SJCRH30 (cell line): ENCODE measurements around the gene B4GALT6. TPM values are rescaled to one million over a fixed set of nuclear protein-coding genes. Genes with fewer than 3 reads are reported as not detected.

ENCODE experiments used
- DNase-seq, 2 experiments: peaks; one replicate each; pipeline ENCODE4 v3.0.0-alpha.2; 2015 to 2020
- H3K27ac ChIP-seq: fragments of 250-450 bp; sonication (Bioruptor Pico); 2 replicates; pipeline ENCODE4 v1.5.1; 2020; ENCODE audit warnings: mild to moderate bottlenecking, moderate library complexity
- H3K27me3 ChIP-seq: fragments of 250-450 bp; sonication (Bioruptor Pico); 2 replicates; pipeline ENCODE4 v1.5.1; 2020; ENCODE audit warnings: mild to moderate bottlenecking, moderate library complexity
- H3K36me3 ChIP-seq: fragments of 250-450 bp; sonication (Bioruptor Pico); 2 replicates; pipeline ENCODE4 v1.5.1; 2020; ENCODE audit warnings: mild to moderate bottlenecking, moderate library complexity
- H3K4me1 ChIP-seq: fragments of 250-450 bp; sonication (Bioruptor Pico); 2 replicates; pipeline ENCODE4 v1.5.1; 2020; ENCODE audit warnings: mild to moderate bottlenecking, moderate library complexity
- H3K4me3 ChIP-seq: fragments of 250-450 bp; sonication (Bioruptor Pico); 2 replicates; pipeline ENCODE4 v1.5.1; 2020; ENCODE audit warnings: mild to moderate bottlenecking, moderate library complexity
- H3K9me3 ChIP-seq: fragments of 250-450 bp; sonication (Bioruptor Pico); replicated peaks from 2 replicates; pipeline ENCODE4 v1.5.1; 2020; ENCODE audit warnings: mild to moderate bottlenecking, moderate library complexity
- total RNA-seq: library from RNA; depleted of rRNA; stranded (reverse); fragments of >200 nt; shearing (Covaris generic); gene quantifications from 2 replicates; pipeline ENCODE4 v1.2.3, GENCODE V29; 2014

Gene B4GALT6
- total RNA-seq, 1 experiment from 2014 or later: 1.6 TPM

- Histone ChIP-seq H3K27ac (no peak overlapping the region), H3K4me3 (no peak overlapping the region), H3K27me3 (no peaks in the 10 kb centered on the region), H3K9me3 (no peaks in the 10 kb centered on the region), H3K4me1 (no peaks in the 10 kb centered on the region), H3K36me3 (no peaks in the 10 kb centered on the region)
- no peak for DNase-seq
These were observed 4.5 kb downstream of the B4GALT6 start for GRCh38 chr18:31679791-31680432.

DNA sequence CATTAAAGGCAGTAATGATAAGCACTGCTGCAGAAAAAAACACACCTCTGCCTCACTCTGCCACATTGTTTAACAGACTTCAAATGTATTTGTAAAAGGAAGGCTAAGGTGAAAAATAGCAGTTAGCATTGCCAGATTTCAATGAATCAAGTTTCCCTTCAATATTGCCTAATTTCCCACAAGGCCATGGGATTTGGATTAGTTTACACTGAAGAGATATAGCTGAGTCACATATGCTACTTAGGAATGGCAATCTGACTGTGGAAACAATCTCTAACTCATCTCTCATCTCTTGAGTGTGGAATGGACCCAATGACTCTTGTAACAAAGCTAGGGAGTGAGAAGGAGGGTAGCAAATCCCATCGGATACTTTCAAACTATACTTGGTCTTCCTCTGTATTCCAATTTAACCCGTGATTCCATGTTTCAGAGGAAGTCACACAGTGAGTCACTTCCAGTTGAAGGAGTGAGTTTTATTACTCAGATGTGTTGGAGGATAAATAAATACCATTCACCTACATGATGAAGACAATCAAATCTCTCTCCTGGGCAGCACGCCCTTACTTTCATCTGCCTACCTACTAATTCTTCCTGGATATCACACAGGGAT is 5.1 kb downstream of the B4GALT6 start:
- Histone ChIP-seq H3K4me3 (no peak overlapping the region), H3K27me3 (no peaks in the 10 kb centered on the region), H3K9me3 (no peaks in the 10 kb centered on the region), H3K4me1 (no peaks in the 10 kb centered on the region), H3K27ac (no peak overlapping the region), H3K36me3 (no peaks in the 10 kb centered on the region)
- no peak for DNase-seq

DNA sequence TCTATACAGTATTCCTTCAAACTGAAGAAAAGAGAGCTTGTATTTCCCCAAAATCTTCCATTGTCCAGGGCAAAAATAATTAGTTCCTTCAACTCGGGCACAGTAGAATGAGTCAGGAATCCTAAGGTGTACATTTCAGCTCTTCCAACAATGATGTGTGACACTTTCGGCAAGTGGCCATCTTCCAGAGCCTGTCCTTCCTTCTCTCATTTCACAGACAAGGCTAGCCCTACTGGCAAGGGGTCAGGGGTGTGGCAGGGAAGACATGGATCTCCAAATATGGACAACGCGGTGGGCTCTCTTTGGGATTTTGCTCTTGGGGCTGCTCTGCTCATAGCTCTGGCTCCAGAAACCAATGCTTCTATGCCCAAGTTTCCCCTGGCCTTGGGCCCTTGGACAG is 6.0 kb downstream of the B4GALT6 start:
- no peak for DNase-seq
- Histone ChIP-seq H3K9me3 (no peaks in the 10 kb centered on the region), H3K36me3 (no peaks in the 10 kb centered on the region), H3K4me1 (no peaks in the 10 kb centered on the region), H3K27ac (no peak overlapping the region), H3K27me3 (no peaks in the 10 kb centered on the region), H3K4me3 (no peak overlapping the region)

DNA sequence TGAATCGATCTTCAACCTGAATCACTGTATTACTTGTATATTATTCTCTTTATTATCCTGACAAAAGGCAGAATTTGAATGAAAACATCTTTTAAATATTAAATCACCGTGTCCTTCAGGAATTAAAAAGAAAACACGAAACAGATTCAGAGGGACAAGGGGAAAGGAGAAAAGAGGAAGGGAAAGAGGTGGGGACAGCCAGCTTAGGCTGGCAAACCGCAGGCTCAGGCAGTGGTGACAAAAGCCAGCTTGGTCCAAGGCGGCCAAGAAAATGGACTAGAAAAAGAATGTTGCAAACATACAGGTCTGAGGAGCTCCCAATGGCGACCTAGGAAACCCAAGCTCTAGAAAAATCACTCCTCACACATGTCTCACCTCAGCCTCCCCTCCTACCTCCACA is 6.8 kb downstream of the B4GALT6 start:
- DNase-seq: no peak
- Histone ChIP-seq H3K4me3 (no peak overlapping the region), H3K36me3 (no peaks in the 10 kb centered on the region), H3K9me3 (no peaks in the 10 kb centered on the region), H3K4me1 (no peaks in the 10 kb centered on the region), H3K27me3 (no peaks in the 10 kb centered on the region), H3K27ac (no peak overlapping the region)

DNA sequence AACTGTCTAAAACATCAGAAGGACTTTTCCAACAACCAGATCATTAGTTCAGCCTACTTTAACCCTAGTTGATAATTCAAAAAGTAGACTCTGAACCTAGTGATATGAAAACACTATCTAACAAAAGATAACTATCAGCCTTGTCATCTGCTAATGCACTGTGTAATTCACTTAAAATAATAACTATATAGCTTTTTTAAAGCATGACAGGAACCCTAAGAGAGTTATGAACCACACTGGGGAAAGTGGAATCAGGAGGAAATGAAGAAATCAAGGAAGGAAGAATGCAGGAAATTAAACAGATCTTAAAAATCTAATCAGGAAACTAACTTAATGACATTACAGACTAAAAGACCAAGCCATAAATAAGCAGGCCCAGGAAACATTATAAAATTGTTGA is 9.0 kb downstream of the B4GALT6 start:
- H3K4me3 ChIP-seq: no peak overlapping the region
- H3K36me3 ChIP-seq: no peaks in the 10 kb centered on the region
- H3K4me1 ChIP-seq: no peaks in the 10 kb centered on the region
- H3K27me3 ChIP-seq: no peaks in the 10 kb centered on the region
- no peak overlapping the region for H3K27ac ChIP-seq
- no peaks in the 10 kb centered on the region for H3K9me3 ChIP-seq
- DNase-seq: no peak

- Histone ChIP-seq H3K4me3 (no peak overlapping the region), H3K4me1 (no peaks in the 10 kb centered on the region), H3K27me3 (no peaks in the 10 kb centered on the region), H3K9me3 (no peaks in the 10 kb centered on the region), H3K36me3 (no peaks in the 10 kb centered on the region), H3K27ac (no peak overlapping the region)
- no peak for DNase-seq
These were observed 11.7 kb downstream of the B4GALT6 start for GRCh38 chr18:31672628-31673135.

DNA sequence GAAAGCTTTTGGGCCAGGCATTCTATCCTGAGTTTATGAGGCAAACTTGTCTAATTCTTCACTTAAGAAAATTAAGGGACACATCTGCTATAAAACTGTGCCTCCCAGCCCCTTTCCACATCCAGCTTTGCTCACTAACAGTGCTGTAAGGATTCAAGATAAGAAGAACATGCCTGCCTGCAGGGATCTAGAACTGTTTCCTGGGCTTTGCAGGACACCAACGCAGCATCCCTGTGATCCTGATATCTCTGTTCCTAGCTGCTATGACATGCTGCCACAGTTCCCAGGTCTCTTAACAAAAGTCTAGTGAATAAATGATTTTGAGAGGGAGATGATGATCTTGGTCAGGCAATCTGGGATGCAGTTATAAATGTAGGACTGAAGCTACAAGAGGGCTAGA is 12.4 kb downstream of the B4GALT6 start:
- Histone ChIP-seq H3K36me3 (no peaks in the 10 kb centered on the region), H3K4me1 (no peaks in the 10 kb centered on the region), H3K9me3 (no peaks in the 10 kb centered on the region), H3K27ac (no peak overlapping the region), H3K27me3 (no peaks in the 10 kb centered on the region), H3K4me3 (no peak overlapping the region)
- DNase-seq: no peak

GRCh38 chr18:31669541-31669940 is 14.8 kb downstream of the B4GALT6 start:
- Histone ChIP-seq H3K27ac (no peak overlapping the region), H3K36me3 (no peaks in the 10 kb centered on the region), H3K27me3 (no peaks in the 10 kb centered on the region), H3K4me1 (no peaks in the 10 kb centered on the region), H3K9me3 (no peaks in the 10 kb centered on the region), H3K4me3 (no peak overlapping the region)
- no peak for DNase-seq

DNA sequence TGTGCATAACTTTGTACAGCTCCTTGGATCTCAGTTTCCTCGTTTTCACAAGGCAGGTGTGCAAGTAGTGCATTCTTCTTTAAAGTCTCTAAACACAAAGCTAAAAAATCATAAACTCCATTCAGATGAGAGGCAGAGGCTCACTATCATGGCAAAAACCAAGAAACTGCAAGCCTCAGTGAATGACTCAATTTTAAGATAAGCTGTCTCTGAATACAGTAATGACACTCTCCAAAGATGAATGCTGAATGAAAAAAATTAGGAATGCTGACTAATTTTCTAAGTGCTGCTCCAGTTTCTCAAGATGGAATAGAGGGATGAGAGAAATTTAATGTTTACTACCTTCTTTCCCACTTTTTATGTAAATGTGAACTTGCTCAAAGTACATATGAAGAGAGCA is 17.2 kb downstream of the B4GALT6 start:
- no peaks in the 10 kb centered on the region for H3K27me3 ChIP-seq
- H3K4me1 ChIP-seq: no peaks in the 10 kb centered on the region
- H3K27ac ChIP-seq: no peak overlapping the region
- no peak overlapping the region for H3K4me3 ChIP-seq
- H3K36me3 ChIP-seq: no peaks in the 10 kb centered on the region
- no peak for DNase-seq
- H3K9me3 ChIP-seq: no peaks in the 10 kb centered on the region

DNA sequence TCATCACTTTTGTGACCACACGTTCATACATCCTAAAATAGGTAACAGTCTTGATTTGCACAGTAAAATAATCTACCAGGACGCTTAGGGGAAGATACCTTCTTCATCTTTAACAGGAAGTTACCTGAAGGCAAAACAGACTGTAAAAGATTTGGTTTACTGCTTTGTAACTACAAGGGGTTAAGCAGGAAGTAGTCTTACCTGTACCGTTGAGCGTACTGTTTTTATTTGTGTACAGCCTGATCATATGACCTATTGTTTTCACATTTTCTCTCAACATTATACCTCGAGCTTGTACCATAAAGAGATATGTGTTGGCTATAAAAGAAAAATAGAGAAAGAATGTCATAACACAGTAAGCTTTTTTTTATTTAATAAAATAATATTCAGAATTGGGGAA is 18.3 kb downstream of the B4GALT6 start:
- Histone ChIP-seq H3K27me3 (no peaks in the 10 kb centered on the region), H3K9me3 (no peaks in the 10 kb centered on the region), H3K4me1 (no peaks in the 10 kb centered on the region), H3K4me3 (no peak overlapping the region), H3K27ac (no peak overlapping the region), H3K36me3 (no peaks in the 10 kb centered on the region)
- DNase-seq: no peak

GRCh38 chr18:31664101-31664500 is 20.3 kb downstream of the B4GALT6 start:
- no peak overlapping the region for H3K27ac ChIP-seq
- H3K4me1 ChIP-seq: no peaks in the 10 kb centered on the region
- DNase-seq: no peak

GRCh38 chr18:31661965-31662364 is 22.4 kb downstream of the B4GALT6 start:
- Histone ChIP-seq H3K36me3 (no peaks in the 10 kb centered on the region), H3K27ac (no peak overlapping the region), H3K9me3 (no peaks in the 10 kb centered on the region), H3K27me3 (no peaks in the 10 kb centered on the region), H3K4me3 (no peak overlapping the region), H3K4me1 (no peaks in the 10 kb centered on the region)
- DNase-seq: no peak

More at GRCh38 chr18:31664101-31664500, 20.3 kb downstream of the B4GALT6 start:
- Histone ChIP-seq H3K36me3 (no peaks in the 10 kb centered on the region), H3K27me3 (no peaks in the 10 kb centered on the region), H3K9me3 (no peaks in the 10 kb centered on the region), H3K4me3 (no peak overlapping the region)

DNA sequence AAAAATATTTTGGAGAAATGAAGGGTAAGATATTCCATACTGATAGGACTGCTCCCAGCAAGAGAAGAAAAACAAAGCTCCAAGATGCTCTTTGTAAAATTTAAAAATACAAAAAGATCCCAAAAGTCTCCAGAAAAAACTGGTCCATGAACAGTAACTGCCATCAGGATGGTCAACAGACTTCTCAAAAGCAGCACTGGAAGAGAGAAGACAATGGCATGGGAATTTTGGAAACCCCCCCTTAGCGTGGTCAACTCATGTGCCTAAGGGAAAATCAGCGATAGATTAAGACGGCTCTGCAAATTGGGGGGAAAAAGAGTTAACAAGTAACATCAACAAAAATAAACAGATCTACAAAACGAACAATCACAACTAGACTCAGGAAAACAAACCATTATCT is 23.6 kb downstream of the B4GALT6 start:
- Histone ChIP-seq H3K4me3 (no peak overlapping the region), H3K27ac (no peak overlapping the region), H3K4me1 (no peaks in the 10 kb centered on the region), H3K27me3 (no peaks in the 10 kb centered on the region), H3K36me3 (no peaks in the 10 kb centered on the region), H3K9me3 (no peaks in the 10 kb centered on the region)
- DNase-seq: no peak

GRCh38 chr18:31659576-31660177 is 24.7 kb downstream of the B4GALT6 start:
- Histone ChIP-seq H3K27me3 (no peaks in the 10 kb centered on the region), H3K27ac (no peak overlapping the region)

GRCh38 chr18:31658670-31659575 is 25.5 kb downstream of the B4GALT6 start:
- no peaks in the 10 kb centered on the region for H3K36me3 ChIP-seq
- no peaks in the 10 kb centered on the region for H3K27me3 ChIP-seq
- no peak for DNase-seq
- H3K9me3 ChIP-seq: no peaks in the 10 kb centered on the region
- no peak overlapping the region for H3K27ac ChIP-seq
- no peaks in the 10 kb centered on the region for H3K4me1 ChIP-seq
- no peak overlapping the region for H3K4me3 ChIP-seq

More at GRCh38 chr18:31659576-31660177, 24.7 kb downstream of the B4GALT6 start:
- no peak for DNase-seq
- H3K4me1 ChIP-seq: no peaks in the 10 kb centered on the region
- H3K4me3 ChIP-seq: no peak overlapping the region
- no peaks in the 10 kb centered on the region for H3K9me3 ChIP-seq
- H3K36me3 ChIP-seq: no peaks in the 10 kb centered on the region
